Breast epithelium (tissue), 4 donors: ENCODE results near the gene MYO19. TPM values are rescaled to one million over a fixed set of nuclear protein-coding genes. Genes with fewer than 3 reads are reported as not detected.

Source experiments
- DNase-seq, 2 donors: peaks; one replicate each; pipeline ENCODE4 v3.0.0-alpha.2; 2019; ENCODE audit warnings: low spot score in 2 of 2
- H3K27ac ChIP-seq, 2 donors: fragments of 200-600 bp; sonication (generic) in 1 of 2; one replicate each; pipeline ENCODE4 v1.5.1; 2016 to 2019; ENCODE audit warnings: mild to moderate bottlenecking in 1 of 2
- H3K27me3 ChIP-seq, 2 donors: fragments of 200-600 bp; sonication (generic) in 1 of 2; one replicate each; pipeline versions ENCODE4 v1.5.1 to v1.6.0; 2017 to 2019; ENCODE audit warnings: control low read depth in 1 of 2, mild to moderate bottlenecking in 1 of 2
- H3K36me3 ChIP-seq: fragments of 200-600 bp; one replicate; pipeline ENCODE4 v1.5.1; 2019
- H3K4me1 ChIP-seq, 2 donors: fragments of 200-600 bp; sonication (generic); one replicate each; pipeline ENCODE4 v1.5.1; 2016 to 2019; ENCODE audit warnings: control low read depth in 1 of 2
- H3K4me3 ChIP-seq, 3 donors: fragments of 200-600 bp; sonication (generic); 1 replicate in 2 of 3; 2 replicates in 1 of 3; pipeline ENCODE4 v1.5.1; 2016 to 2019; ENCODE audit warnings: mild to moderate bottlenecking in 3 of 3, moderate library complexity in 2 of 3
- H3K9me3 ChIP-seq, 2 donors: fragments of 200-600 bp; sonication (generic) in 1 of 2; one replicate each; pipeline ENCODE4 v1.5.1; 2016 to 2019; ENCODE audit warnings: control low read depth in 1 of 2
- POLR2A ChIP-seq: fragments of 450-650 bp; IDR thresholded peaks from one replicate; pipeline ENCODE4 v1.6.1; 2016; ENCODE audit warnings: antibody characterized with exemption, mild to moderate bottlenecking, moderate library complexity
- POLR2AphosphoS5 ChIP-seq, 3 donors: sonication (generic); formaldehyde crosslinking; IDR thresholded peaks; one replicate each; pipeline ENCODE4 v1.6.1; 2017; ENCODE audit warnings: antibody characterized with exemption in 3 of 3
- intact Hi-C: fragments of 100-400 bp; cut with DNase I; formaldehyde crosslinking; loops from one replicate; pipeline ENCODE4 v1.15.1; 2023; ENCODE audit warnings: low total_unique reads
- total RNA-seq, 3 donors: library from RNA; depleted of rRNA; stranded (reverse); fragments of >200 nt; gene quantifications; one replicate each; pipeline ENCODE4 v1.1.0, GENCODE V29; 2016
- TF ChIP-seq, protein P1 (sequence below), 3 donors: fragments of 450-650 bp; IDR thresholded peaks; one replicate each; pipeline ENCODE4 v1.5.1; 2016 to 2017; ENCODE audit warnings: antibody characterized with exemption in 3 of 3, mild to moderate bottlenecking in 3 of 3, moderate library complexity in 3 of 3

The MYO19 gene
- total RNA-seq, 3 donors from 2014 or later: 28.6 to 86.9 (median 71.3) TPM

- no peak overlapping the region for H3K4me3 ChIP-seq
- H3K27me3 ChIP-seq: peaks cover 0 to 10% of the 10 kb centered on the region in 2 donors
- no peaks in the 10 kb centered on the region for H3K4me1 ChIP-seq
- no peak for TF ChIP-seq POLR2A
- TF ChIP-seq, protein P1, sequence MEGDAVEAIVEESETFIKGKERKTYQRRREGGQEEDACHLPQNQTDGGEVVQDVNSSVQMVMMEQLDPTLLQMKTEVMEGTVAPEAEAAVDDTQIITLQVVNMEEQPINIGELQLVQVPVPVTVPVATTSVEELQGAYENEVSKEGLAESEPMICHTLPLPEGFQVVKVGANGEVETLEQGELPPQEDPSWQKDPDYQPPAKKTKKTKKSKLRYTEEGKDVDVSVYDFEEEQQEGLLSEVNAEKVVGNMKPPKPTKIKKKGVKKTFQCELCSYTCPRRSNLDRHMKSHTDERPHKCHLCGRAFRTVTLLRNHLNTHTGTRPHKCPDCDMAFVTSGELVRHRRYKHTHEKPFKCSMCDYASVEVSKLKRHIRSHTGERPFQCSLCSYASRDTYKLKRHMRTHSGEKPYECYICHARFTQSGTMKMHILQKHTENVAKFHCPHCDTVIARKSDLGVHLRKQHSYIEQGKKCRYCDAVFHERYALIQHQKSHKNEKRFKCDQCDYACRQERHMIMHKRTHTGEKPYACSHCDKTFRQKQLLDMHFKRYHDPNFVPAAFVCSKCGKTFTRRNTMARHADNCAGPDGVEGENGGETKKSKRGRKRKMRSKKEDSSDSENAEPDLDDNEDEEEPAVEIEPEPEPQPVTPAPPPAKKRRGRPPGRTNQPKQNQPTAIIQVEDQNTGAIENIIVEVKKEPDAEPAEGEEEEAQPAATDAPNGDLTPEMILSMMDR (IDR thresholded peaks at IDR 0.05): no peak
- no peak for TF ChIP-seq POLR2AphosphoS5 (IDR thresholded peaks at IDR 0.05)
- no peak overlapping the region for H3K27ac ChIP-seq
- intact Hi-C loops: no loop called here
- no peak for DNase-seq
- no peaks in the 10 kb centered on the region for H3K9me3 ChIP-seq
- H3K36me3 ChIP-seq: no peaks in the 10 kb centered on the region
These were observed 60.1 kb downstream of the MYO19 start for GRCh38 chr17:36474571-36474970.

DNA sequence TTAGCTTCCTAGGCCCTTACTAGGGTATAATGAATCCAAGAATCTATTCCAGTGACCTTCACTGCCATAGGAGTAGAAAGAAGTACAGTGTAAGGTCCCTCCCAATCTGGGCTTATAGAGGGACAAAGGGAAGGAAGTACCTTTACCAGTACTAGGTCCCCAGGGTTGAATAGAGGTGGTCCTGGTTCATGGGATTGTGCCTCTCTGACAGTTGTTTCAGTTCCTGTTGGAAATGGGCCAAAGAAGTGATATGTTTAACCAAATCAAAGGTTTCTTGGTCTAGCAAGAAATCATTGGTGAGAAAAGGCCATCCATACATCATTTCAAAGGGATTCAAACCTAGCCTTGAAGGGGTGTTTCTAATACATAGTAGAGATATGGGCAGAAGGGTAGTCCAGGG, 64.2 kb downstream of the MYO19 start:
- DNase-seq: no peak
- Histone ChIP-seq H3K4me3 (no peak overlapping the region), H3K27ac (no peak overlapping the region), H3K36me3 (no peaks in the 10 kb centered on the region), H3K4me1 (no peaks in the 10 kb centered on the region), H3K9me3 (no peaks in the 10 kb centered on the region), H3K27me3 (peaks cover 0 to 26% of the 10 kb centered on the region in 2 donors)
- intact Hi-C loops: no loop called here
- no peak for TF ChIP-seq POLR2A
- no peak for TF ChIP-seq POLR2AphosphoS5 (IDR thresholded peaks at IDR 0.05)
- TF ChIP-seq, protein P1 (IDR thresholded peaks at IDR 0.05): no peak

- TF ChIP-seq POLR2A: no peak
- TF ChIP-seq, protein P1 (IDR thresholded peaks at IDR 0.05): no peak
- no peak for TF ChIP-seq POLR2AphosphoS5 (IDR thresholded peaks at IDR 0.05)
- no peak for DNase-seq
- H3K36me3 ChIP-seq: no peaks in the 10 kb centered on the region
- no peak overlapping the region for H3K4me3 ChIP-seq
- intact Hi-C loops: no loop called here
- peaks cover under 1 to 33% of the 10 kb centered on the region in 2 donors for H3K27me3 ChIP-seq
- no peaks in the 10 kb centered on the region for H3K4me1 ChIP-seq
- H3K9me3 ChIP-seq: no peaks in the 10 kb centered on the region
- H3K27ac ChIP-seq: no peak overlapping the region
These were observed 64.9 kb downstream of the MYO19 start for GRCh38 chr17:36469733-36470132.

DNA sequence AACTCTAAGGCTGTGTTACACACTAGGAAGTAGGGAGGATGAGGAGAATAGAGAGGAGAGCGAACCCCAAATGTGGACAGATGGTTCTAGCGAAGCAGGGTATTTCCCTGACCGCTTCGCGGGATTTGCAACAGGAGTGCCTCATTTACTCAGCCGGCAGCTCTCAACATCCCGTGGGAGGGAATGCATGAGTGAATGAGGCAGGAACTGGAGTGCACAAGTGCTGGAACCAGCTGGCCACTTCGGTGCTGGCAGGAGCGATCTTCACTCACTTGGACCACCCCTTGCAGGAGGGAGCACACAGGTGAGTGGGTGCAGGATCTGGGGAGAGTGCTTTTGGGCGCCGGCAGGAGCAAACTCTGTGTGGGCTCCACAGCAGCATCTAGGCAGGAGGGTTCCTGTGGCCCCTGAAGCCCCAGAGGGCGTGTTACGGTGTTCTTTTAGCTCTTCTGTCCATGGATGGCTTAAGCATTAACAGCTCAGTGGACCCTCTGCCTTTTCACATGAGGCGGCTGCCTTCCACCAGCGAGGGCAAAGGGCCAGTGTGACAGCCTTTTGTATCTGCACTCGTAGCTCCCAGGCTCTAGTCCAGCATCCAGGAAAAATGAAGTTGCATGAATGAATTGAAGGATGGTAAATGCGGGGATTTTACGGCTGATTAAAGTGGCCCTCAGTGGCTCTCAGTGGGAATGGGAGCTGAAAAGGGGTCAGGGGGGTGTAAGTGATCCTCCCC, 65.6 kb downstream of the MYO19 start:
- Histone ChIP-seq H3K36me3 (no peaks in the 10 kb centered on the region), H3K9me3 (no peaks in the 10 kb centered on the region), H3K27me3 (peaks cover 7 to 40% of the 10 kb centered on the region in 2 donors), H3K4me3 (no peak overlapping the region), H3K27ac (no peak overlapping the region), H3K4me1 (no peaks in the 10 kb centered on the region)
- TF ChIP-seq, protein P1 (IDR thresholded peaks at IDR 0.05): no peak
- TF ChIP-seq POLR2AphosphoS5 (IDR thresholded peaks at IDR 0.05) (no peak), POLR2A (no peak)
- no peak for DNase-seq
- intact Hi-C loops: no loop called here

- no peak overlapping the region for H3K4me3 ChIP-seq
- no peaks in the 10 kb centered on the region for H3K9me3 ChIP-seq
- no peak overlapping the region for H3K27ac ChIP-seq
- H3K4me1 ChIP-seq: no peaks in the 10 kb centered on the region
- intact Hi-C loops: no loop called here
- H3K27me3 ChIP-seq: peaks cover 8 to 53% of the 10 kb centered on the region in 2 donors
- TF ChIP-seq POLR2AphosphoS5 (IDR thresholded peaks at IDR 0.05): no peak
- TF ChIP-seq POLR2A: no peak
- TF ChIP-seq, protein P1 (IDR thresholded peaks at IDR 0.05): no peak
- no peak for DNase-seq
- H3K36me3 ChIP-seq: no peaks in the 10 kb centered on the region
These were observed 69.9 kb downstream of the MYO19 start for GRCh38 chr17:36464765-36465088.
